Natural killer cell (primary cell): ENCODE results near the gene CLDN9. TPM values are rescaled to one million over a fixed set of nuclear protein-coding genes. Genes with fewer than 3 reads are reported as not detected.
A peak's percentile ranks its signal among the peaks of the same experiment; 100 is the strongest.

ENCODE experiments used
- ATAC-seq, 3 donors: fragments of 150-1000 bp in 2 of 3; fragments of 200-7000 bp in 1 of 3; cut with Tn5 transposase; 1 replicate in 1 of 3; 2 replicates in 2 of 3; pipeline ENCODE4 v1.10.0; 2021; ENCODE audit warnings: mild to moderate bottlenecking in 2 of 3, moderate library complexity in 2 of 3
- DNase-seq, 2 donors: peaks; one replicate each; pipeline versions ENCODE4 v3.0.0 to v3.0.0-alpha.2; 2013 to 2021; ENCODE audit warnings: mixed read lengths in 1 of 2
- H3K27ac ChIP-seq: one replicate; pipeline ENCODE4 v1.5.1; 2013; ENCODE audit warnings: mild to moderate bottlenecking, low read length
- H3K27me3 ChIP-seq: one replicate; pipeline ENCODE4 v1.6.1; 2013; ENCODE audit warnings: low read length; ENCODE audit not compliant: control insufficient read depth, insufficient read depth
- H3K36me3 ChIP-seq: one replicate; pipeline ENCODE4 v1.6.1; 2013; ENCODE audit warnings: low read length; ENCODE audit not compliant: control insufficient read depth, insufficient read depth
- H3K4me1 ChIP-seq: one replicate; pipeline ENCODE4 v1.6.1; 2013; ENCODE audit warnings: low read length; ENCODE audit not compliant: control insufficient read depth, insufficient read depth
- H3K4me3 ChIP-seq: one replicate; pipeline ENCODE4 v1.5.1; 2013; ENCODE audit warnings: low read length
- H3K9me3 ChIP-seq: one replicate; pipeline ENCODE4 v1.6.1; 2013; ENCODE audit warnings: low read length; ENCODE audit not compliant: control insufficient read depth, insufficient read depth
- H3K27ac Mint-ChIP-seq, 2 donors: one replicate each; pipeline ENCODE4 v1.8.0; 2022; ENCODE audit warnings: mild to moderate bottlenecking in 2 of 2, mixed read lengths in 2 of 2, moderate library complexity in 1 of 2
- H3K27me3 Mint-ChIP-seq, 2 donors: one replicate each; pipeline ENCODE4 v1.8.0; 2022; ENCODE audit warnings: low read depth in 2 of 2, mixed read lengths in 2 of 2
- H3K36me3 Mint-ChIP-seq: one replicate; pipeline ENCODE4 v1.8.0; 2022; ENCODE audit warnings: mixed read lengths
- H3K4me1 Mint-ChIP-seq, 2 donors: one replicate each; pipeline ENCODE4 v1.8.0; 2022; ENCODE audit warnings: mixed read lengths in 2 of 2
- H3K4me3 Mint-ChIP-seq: one replicate; pipeline ENCODE4 v1.8.0; 2022; ENCODE audit warnings: mild to moderate bottlenecking, moderate library complexity, mixed read lengths
- H3K9me3 Mint-ChIP-seq, 2 donors: one replicate each; pipeline ENCODE4 v1.8.0; 2022; ENCODE audit warnings: mixed read lengths in 2 of 2
- WGBS: methylation state at CpG from one replicate; pipeline ENCODE4 v1.1.7; 2013; ENCODE audit warnings: missing lambda C conversion rate; ENCODE audit not compliant: insufficient coverage; 5-methylcytosine and 5-hydroxymethylcytosine counted together
- intact Hi-C: fragments of 100-400 bp; cut with micrococcal nuclease; formaldehyde crosslinking; loops from one replicate; pipeline ENCODE4 v1.14.2; 2022
- total RNA-seq, 4 donors: library from RNA; stranded (reverse); fragments of 120-200 nt in 1 of 4; gene quantifications; one replicate each; pipeline versions ENCODE4 v1.2.3 to v1.2.4, GENCODE V29; 2013 to 2022
- TF ChIP-seq, protein P1 (sequence below): fragments of 200-600 bp; IDR thresholded peaks from one replicate; pipeline ENCODE4 v1.8.0; 2022; ENCODE audit warnings: antibody characterized with exemption

The CLDN9 gene
- total RNA-seq, 3 donors from 2014 or later (not counting 1 experiment from before 2014, with no cell fraction given), result 0.34 to 0.35 TPM; not detected in 1

DNA sequence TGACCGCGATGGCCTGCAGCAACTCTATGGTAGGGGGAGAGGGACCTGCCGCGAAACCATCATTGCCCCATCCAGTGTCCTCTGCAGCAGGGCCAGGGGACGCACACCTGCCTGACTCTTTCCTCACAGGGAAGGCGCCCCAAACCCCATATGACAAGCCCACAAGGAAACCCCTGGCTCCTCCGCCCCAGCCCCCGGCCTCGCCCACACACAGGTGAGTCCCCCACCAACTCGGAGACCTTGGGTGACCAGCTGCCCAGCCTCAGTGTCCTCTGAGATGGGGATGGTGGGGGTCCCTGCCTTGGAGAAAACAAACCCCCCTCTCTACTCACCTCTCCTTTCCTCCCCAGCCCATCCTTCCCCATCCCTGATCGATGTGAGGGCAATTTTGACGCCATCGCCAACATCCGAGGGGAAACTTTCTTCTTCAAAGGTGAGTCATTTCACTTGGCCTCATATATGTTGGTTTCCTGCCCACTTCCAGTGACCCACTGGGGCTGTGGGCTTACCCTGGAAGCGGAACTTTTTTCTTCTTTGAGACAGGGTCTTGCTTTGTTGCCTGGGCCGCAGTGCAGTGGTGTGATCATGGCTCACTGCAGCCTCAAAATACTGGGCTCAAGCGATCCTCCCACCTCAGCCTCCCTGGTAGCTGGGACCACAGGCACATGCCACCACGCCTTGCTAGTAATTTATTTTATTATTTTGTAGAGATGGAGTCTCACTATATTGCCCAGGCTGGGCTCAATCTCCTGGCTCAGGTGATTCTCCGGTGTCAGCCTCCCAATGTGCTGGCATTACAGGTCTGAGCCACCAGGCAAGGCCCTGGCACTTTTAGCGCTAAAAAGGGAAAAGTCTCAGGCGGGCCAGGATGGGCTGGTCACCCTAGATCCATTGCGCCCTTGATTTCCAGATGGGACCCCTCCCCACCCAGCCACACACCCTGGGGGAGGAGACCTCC lies 44.7 kb downstream of the CLDN9 start:
- DNase-seq (no peak), ATAC-seq (no peak)
- Mint-ChIP-seq H3K36me3 (no peaks in the 10 kb centered on the region), H3K27ac (peak overlapping the region; percentile 41 to 77), H3K27me3 (no peaks in the 10 kb centered on the region), H3K4me3 (peak overlapping the region; percentile 93), H3K4me1 (peaks cover 30 to 58% of the 10 kb centered on the region in 2 donors), H3K9me3 (no peaks in the 10 kb centered on the region)
- H3K27ac ChIP-seq, result no peak overlapping the region
- H3K4me3 ChIP-seq, result peak overlapping the region; percentile 93
- 81% methylated on average over 22 of the region's 22 CpGs for WGBS
- intact Hi-C loops, result loop anchor here (5.0 kb wide), 1 partner anchor 40 kb away; the partner anchor contains the start of gene ZSCAN10
- H3K27me3 ChIP-seq, result no peaks in the 10 kb centered on the region
- peaks cover 15% of the 10 kb centered on the region for H3K36me3 ChIP-seq
- H3K9me3 ChIP-seq, result no peaks in the 10 kb centered on the region
- TF ChIP-seq, protein P1, sequence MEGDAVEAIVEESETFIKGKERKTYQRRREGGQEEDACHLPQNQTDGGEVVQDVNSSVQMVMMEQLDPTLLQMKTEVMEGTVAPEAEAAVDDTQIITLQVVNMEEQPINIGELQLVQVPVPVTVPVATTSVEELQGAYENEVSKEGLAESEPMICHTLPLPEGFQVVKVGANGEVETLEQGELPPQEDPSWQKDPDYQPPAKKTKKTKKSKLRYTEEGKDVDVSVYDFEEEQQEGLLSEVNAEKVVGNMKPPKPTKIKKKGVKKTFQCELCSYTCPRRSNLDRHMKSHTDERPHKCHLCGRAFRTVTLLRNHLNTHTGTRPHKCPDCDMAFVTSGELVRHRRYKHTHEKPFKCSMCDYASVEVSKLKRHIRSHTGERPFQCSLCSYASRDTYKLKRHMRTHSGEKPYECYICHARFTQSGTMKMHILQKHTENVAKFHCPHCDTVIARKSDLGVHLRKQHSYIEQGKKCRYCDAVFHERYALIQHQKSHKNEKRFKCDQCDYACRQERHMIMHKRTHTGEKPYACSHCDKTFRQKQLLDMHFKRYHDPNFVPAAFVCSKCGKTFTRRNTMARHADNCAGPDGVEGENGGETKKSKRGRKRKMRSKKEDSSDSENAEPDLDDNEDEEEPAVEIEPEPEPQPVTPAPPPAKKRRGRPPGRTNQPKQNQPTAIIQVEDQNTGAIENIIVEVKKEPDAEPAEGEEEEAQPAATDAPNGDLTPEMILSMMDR, result no peak
- H3K4me1 ChIP-seq, result peaks cover 67% of the 10 kb centered on the region

DNA sequence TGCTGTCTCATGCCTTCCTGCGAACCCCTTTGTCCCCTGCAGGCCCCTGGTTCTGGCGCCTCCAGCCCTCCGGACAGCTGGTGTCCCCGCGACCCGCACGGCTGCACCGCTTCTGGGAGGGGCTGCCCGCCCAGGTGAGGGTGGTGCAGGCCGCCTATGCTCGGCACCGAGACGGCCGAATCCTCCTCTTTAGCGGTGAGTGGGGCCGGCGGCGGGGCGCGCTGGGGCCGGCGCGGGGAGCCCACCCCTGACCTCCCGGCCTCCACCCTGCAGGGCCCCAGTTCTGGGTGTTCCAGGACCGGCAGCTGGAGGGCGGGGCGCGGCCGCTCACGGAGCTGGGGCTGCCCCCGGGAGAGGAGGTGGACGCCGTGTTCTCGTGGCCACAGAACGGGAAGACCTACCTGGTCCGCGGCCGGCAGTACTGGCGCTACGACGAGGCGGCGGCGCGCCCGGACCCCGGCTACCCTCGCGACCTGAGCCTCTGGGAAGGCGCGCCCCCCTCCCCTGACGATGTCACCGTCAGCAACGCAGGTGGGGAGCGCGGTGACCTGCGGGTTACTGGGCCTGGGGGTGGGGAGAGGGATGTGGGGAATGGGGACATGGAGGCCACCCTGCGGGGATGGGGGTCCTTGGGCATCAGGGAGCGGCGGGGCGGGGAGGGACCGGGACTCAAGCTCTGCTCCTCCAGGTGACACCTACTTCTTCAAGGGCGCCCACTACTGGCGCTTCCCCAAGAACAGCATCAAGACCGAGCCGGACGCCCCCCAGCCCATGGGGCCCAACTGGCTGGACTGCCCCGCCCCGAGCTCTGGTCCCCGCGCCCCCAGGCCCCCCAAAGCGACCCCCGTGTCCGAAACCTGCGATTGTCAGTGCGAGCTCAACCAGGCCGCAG lies 45.7 kb downstream of the CLDN9 start:
- no peaks in the 10 kb centered on the region for H3K27me3 ChIP-seq
- intact Hi-C loops, result loop anchor here (1.0 to 5.0 kb wide), 3 partner anchors 39 to 108 kb away; partner anchors contain the start of gene ZSCAN10
- H3K9me3 ChIP-seq, result no peaks in the 10 kb centered on the region
- peaks cover 15% of the 10 kb centered on the region for H3K36me3 ChIP-seq
- Mint-ChIP-seq H3K36me3 (no peaks in the 10 kb centered on the region), H3K27me3 (no peaks in the 10 kb centered on the region), H3K4me3 (peak overlapping the region; percentile 93), H3K27ac (peak overlapping the region; percentile 84 to 90), H3K9me3 (no peaks in the 10 kb centered on the region), H3K4me1 (peaks cover 30 to 60% of the 10 kb centered on the region in 2 donors)
- peaks cover 60% of the 10 kb centered on the region for H3K4me1 ChIP-seq
- H3K4me3 ChIP-seq, result peak overlapping the region; percentile 93
- TF ChIP-seq, protein P1, result no peak
- DNase-seq (peak in 1 of 2 donors; percentile 76), ATAC-seq (peak; percentile 46 to 54 (median 52))
- WGBS, result 5% methylated on average over 77 of the region's 77 CpGs
- H3K27ac ChIP-seq, result peak overlapping the region; percentile 81

DNA sequence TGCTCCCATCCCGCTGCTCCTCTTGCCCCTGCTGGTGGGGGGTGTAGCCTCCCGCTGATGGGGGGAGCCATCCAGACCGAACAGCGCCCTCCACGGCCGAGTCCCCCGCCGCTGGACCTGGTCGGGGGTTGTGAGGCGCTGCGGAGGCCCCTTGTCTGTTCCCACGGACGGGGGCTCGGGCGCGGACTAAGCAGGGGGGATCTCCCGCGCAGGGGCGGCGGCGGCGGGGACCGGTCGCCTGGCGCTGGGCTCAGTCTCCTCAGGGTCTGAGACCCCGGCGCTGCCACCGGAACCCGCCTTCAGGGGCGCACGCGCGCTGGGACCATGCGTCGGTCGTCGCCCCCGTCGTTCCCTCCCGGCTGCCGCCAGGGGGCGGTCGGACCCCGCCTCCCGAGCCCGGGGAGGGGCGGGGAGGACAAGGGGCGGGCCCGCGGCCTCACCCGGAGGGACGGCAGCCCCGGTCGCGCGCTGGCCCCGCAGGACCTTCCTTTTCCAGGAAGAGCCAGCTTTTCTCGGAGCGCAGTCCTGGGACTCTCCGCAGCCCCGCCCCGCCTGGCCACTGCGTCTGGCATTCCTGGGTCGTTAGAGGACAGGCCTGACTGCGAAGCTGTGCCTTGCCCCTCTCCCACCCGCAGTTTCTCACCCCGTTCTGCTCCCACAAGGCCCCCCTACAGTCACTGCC lies 46.5 kb downstream of the CLDN9 start:
- Histone ChIP-seq H3K9me3 (no peaks in the 10 kb centered on the region), H3K27me3 (no peaks in the 10 kb centered on the region), H3K4me1 (peaks cover 56% of the 10 kb centered on the region), H3K4me3 (peak overlapping the region; percentile 93), H3K27ac (peak overlapping the region; percentile 81), H3K36me3 (peaks cover 11% of the 10 kb centered on the region)
- intact Hi-C loops, result loop anchor here (1.0 to 5.0 kb wide), 3 partner anchors 38 to 107 kb away; partner anchors contain the start of gene ZSCAN10
- H3K9me3 Mint-ChIP-seq, result no peaks in the 10 kb centered on the region
- H3K36me3 Mint-ChIP-seq, result no peaks in the 10 kb centered on the region
- H3K27ac Mint-ChIP-seq, result peak overlapping the region; percentile 84 to 90
- WGBS, result under 1% methylated on average over 67 of the region's 67 CpGs
- TF ChIP-seq, protein P1, result peak; percentile 92
- peak overlapping the region; percentile 93 for H3K4me3 Mint-ChIP-seq
- H3K27me3 Mint-ChIP-seq, result no peaks in the 10 kb centered on the region
- DNase-seq (peak; percentile 90 to 95), ATAC-seq (peak; percentile 92 to 97 (median 94))
- peaks cover 22 to 57% of the 10 kb centered on the region in 2 donors for H3K4me1 Mint-ChIP-seq
